Neural cell (in vitro differentiated cells): Measurements from ENCODE around the gene NUBP1.

ENCODE experiments used
- CTCF ChIP-seq: fragments of 450-650 bp; IDR thresholded peaks from 2 replicates; pipeline ENCODE4 v1.5.1; 2014; ENCODE audit warnings: antibody characterized with exemption, mild to moderate bottlenecking, moderate library complexity; ENCODE audit not compliant: poor library complexity, severe bottlenecking
- EP300 ChIP-seq: fragments of 450-650 bp; conservative IDR thresholded peaks from 2 replicates; pipeline ENCODE4 v1.6.1; 2014; ENCODE audit warnings: antibody characterized with exemption, mild to moderate bottlenecking, moderate library complexity; ENCODE audit not compliant: poor library complexity, severe bottlenecking
- EZH2 ChIP-seq: fragments of 200-600, 300-800 bp; shearing (Covaris generic), sonication (generic); IDR thresholded peaks from 2 replicates; pipeline ENCODE4 v1.6.1; 2014; ENCODE audit warnings: antibody characterized with exemption, low read length, borderline replicate concordance, mild to moderate bottlenecking; ENCODE audit not compliant: insufficient read depth, poor library complexity, severe bottlenecking
- MXI1 ChIP-seq: fragments of 450-650 bp; conservative IDR thresholded peaks from 2 replicates; pipeline ENCODE4 v1.6.1; 2014; ENCODE audit warnings: antibody characterized with exemption, mild to moderate bottlenecking; ENCODE audit not compliant: poor library complexity, severe bottlenecking
- POLR2AphosphoS5 ChIP-seq: IDR thresholded peaks from 2 replicates; pipeline ENCODE4 v1.6.1; 2012
- RAD21 ChIP-seq: fragments of 450-650 bp; conservative IDR thresholded peaks from 2 replicates; pipeline ENCODE4 v1.6.1; 2014; ENCODE audit warnings: antibody characterized with exemption, mild to moderate bottlenecking, moderate library complexity
- REST ChIP-seq: IDR thresholded peaks from 2 replicates; pipeline ENCODE4 v1.6.1; 2012; ENCODE audit warnings: borderline replicate concordance
- SMC3 ChIP-seq: fragments of 450-650 bp; conservative IDR thresholded peaks from 2 replicates; pipeline ENCODE4 v1.6.1; 2014; ENCODE audit warnings: antibody characterized with exemption, mild to moderate bottlenecking, moderate library complexity; ENCODE audit not compliant: poor library complexity
- TAF1 ChIP-seq: IDR thresholded peaks from 2 replicates; pipeline ENCODE4 v1.6.1; 2012; ENCODE audit warnings: low read depth

GRCh38 chr16:10813099-10813455 is 69.4 kb downstream of the NUBP1 start:
- TF ChIP-seq SMC3 (no peak), CTCF (no peak), POLR2AphosphoS5 (no peak), EZH2 (no peak), EP300 (no peak), MXI1 (no peak), REST (no peak), RAD21 (no peak), TAF1 (no peak)
